HS-27A (cell line): ENCODE measurements around the gene ZSCAN12.

Experiments used
- DNase-seq: peaks from one replicate; pipeline ENCODE4 v3.0.0-alpha.2; 2012; ENCODE audit warnings: low read depth, missing footprints

ZSCAN12 gene

GRCh38 chr6:28353981-28354676, 45.4 kb downstream of the ZSCAN12 start:
- no peak for DNase-seq

- DNase-seq = no peak
Measured at GRCh38 chr6:28353356-28353755, 46.2 kb downstream of the ZSCAN12 start.

- DNase-seq = no peak
Measured at GRCh38 chr6:28351493-28351925, 48.0 kb downstream of the ZSCAN12 start.

GRCh38 chr6:28351087-28351486, 48.5 kb downstream of the ZSCAN12 start:
- no peak for DNase-seq

- peak; percentile 66 for DNase-seq
Measured at GRCh38 chr6:28349892-28350737, 49.4 kb downstream of the ZSCAN12 start, which contains the start of gene ZKSCAN3. Gene ZKSCAN3 (plus strand): TSS chr6:28349947. CDS start chr6:28359587, 9,640 bp downstream.

- DNase-seq = no peak
Measured at GRCh38 chr6:28349344-28349891, 50.1 kb downstream of the ZSCAN12 start.

GRCh38 chr6:28347119-28347518, 52.4 kb downstream of the ZSCAN12 start:
- no peak for DNase-seq

- no peak for DNase-seq
Measured at GRCh38 chr6:28345201-28345600, 54.3 kb downstream of the ZSCAN12 start.

GRCh38 chr6:28343898-28344677, 55.5 kb downstream of the ZSCAN12 start:
- no peak for DNase-seq

- no peak for DNase-seq
Measured at GRCh38 chr6:28340310-28341095, 59.0 kb downstream of the ZSCAN12 start.

GRCh38 chr6:28337121-28337520, 62.4 kb downstream of the ZSCAN12 start:
- DNase-seq = no peak

- no peak for DNase-seq
Measured at GRCh38 chr6:28336284-28337120, 63.0 kb downstream of the ZSCAN12 start.

- DNase-seq = peak; percentile 73
Measured at GRCh38 chr6:28335564-28336283, 63.8 kb downstream of the ZSCAN12 start, which contains the start of gene ZSCAN31. Gene ZSCAN31 (minus strand): TSS chr6:28336148. CDS start chr6:28329683, 6,465 bp downstream.

GRCh38 chr6:28335040-28335563, 64.4 kb downstream of the ZSCAN12 start:
- DNase-seq = no peak

GRCh38 chr6:28334286-28335039, 65.1 kb downstream of the ZSCAN12 start:
- no peak for DNase-seq

- DNase-seq = no peak
Measured at GRCh38 chr6:28333599-28334018, 65.9 kb downstream of the ZSCAN12 start.

GRCh38 chr6:28333047-28333446, 66.5 kb downstream of the ZSCAN12 start:
- DNase-seq = no peak

- DNase-seq = no peak
Measured at GRCh38 chr6:28330041-28330440, 69.5 kb downstream of the ZSCAN12 start.
